Measurements from ENCODE around the gene PERM1. TPM values are rescaled to one million over a fixed set of nuclear protein-coding genes. Genes with fewer than 3 reads are reported as not detected.
A peak's percentile ranks its signal among the peaks of the same experiment; 100 is the strongest.

The PERM1 gene
- total and polyA plus RNA-seq, 8 donors: 0.27 to 0.45 (median 0.36) TPM; not detected in 4

DNA sequence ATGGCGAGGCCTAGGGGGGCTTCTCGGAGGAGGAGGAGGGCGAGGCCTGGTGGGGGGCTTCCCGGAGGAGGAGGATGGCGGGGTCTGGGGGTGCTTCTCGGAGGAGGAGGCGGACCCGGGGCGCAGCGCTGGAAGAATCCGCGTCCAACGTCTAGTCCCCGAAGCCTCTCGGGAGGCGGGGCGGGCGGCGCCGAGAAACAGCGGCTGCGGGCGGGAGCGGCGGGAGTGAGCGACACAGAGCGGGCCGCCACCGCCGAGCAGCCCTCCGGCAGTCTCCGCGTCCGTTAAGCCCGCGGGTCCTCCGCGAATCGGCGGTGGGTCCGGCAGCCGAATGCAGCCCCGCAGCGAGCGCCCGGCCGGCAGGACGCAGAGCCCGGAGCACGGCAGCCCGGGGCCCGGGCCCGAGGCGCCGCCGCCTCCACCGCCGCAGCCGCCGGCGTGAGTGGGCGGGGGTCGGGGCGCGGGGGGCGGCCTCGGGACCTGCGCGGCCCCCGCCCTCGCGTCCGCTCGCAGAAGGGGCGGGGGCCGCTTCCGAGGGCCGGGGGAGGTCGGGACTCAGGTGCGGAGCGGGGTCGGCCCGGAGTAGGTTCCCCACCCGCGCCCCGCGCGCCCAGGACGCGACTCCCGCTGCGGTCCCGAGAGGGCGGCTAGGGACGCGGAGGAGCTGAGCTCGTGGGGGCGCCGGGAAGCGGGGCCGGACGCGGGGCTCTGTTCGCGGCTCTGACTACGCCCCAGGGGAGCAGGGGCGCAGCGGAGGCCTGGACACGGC lies 21.3 kb downstream of the PERM1 start, which contains the start of gene KLHL17:
Gene KLHL17 (plus strand): TSS at position 222 of the 769 bp plus-strand sequence. CDS start 110 bp downstream, at position 332.
- Histone ChIP-seq H3K27me3 (peaks cover 0 to 14% of the 10 kb centered on the region in 2 donors), H3K4me3 (peak within 1 kb of the TSS; percentile 73 to 100), H3K4me1 (peaks cover 7 to 44% of the 10 kb centered on the region in 2 donors), H3K36me3 (peaks cover 0 to 42% of the 10 kb centered on the region in 2 donors), H3K27ac (no peak within 1 kb of the TSS), H3K9me3 (no peaks in the 10 kb centered on the region)
- TF ChIP-seq, protein P1, sequence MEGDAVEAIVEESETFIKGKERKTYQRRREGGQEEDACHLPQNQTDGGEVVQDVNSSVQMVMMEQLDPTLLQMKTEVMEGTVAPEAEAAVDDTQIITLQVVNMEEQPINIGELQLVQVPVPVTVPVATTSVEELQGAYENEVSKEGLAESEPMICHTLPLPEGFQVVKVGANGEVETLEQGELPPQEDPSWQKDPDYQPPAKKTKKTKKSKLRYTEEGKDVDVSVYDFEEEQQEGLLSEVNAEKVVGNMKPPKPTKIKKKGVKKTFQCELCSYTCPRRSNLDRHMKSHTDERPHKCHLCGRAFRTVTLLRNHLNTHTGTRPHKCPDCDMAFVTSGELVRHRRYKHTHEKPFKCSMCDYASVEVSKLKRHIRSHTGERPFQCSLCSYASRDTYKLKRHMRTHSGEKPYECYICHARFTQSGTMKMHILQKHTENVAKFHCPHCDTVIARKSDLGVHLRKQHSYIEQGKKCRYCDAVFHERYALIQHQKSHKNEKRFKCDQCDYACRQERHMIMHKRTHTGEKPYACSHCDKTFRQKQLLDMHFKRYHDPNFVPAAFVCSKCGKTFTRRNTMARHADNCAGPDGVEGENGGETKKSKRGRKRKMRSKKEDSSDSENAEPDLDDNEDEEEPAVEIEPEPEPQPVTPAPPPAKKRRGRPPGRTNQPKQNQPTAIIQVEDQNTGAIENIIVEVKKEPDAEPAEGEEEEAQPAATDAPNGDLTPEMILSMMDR (IDR thresholded peaks at IDR 0.05): no peak
- DNase-seq (peak in 3 of 4 donors; percentile 41 to 98 (median 78)), ATAC-seq (peak; percentile 70)
- intact Hi-C loops (cut with DNase I): no loop called here

DNA sequence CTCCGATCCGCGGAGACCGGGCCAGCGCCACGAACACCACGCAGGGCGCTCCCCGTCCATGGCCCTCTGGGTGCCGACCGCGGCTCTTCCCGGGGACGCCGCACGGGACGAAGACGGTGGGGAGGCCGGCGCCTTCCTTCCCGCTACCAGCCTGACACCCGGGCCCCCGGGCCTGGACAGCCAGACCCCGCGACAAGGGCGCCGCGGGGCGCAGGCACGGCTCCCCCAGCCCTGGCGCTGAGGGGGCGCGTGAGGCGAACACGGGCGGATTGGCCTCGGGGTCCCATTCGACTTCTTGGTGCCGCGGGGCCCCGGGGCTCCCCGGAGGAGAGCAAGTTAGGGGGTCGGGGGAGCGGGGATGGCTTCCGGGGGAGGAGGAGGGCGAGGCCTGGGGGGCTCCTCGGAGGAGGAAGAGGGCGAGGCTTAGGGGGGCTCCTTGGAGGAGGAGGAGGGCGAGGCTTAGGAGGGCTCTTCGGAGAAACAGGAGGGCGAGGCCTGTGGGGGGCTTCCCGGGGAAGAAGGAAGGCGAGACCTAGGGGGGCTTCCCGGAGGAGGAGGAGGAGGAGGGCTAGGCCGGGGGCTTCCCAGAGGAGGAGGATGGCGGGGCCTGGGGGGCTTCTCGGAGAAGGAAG lies 22.0 kb downstream of the PERM1 start:
- Histone ChIP-seq H3K9me3 (no peaks in the 10 kb centered on the region), H3K27ac (no peak overlapping the region), H3K4me3 (peak overlapping the region; percentile 73 to 100), H3K27me3 (peaks cover 0 to 13% of the 10 kb centered on the region in 2 donors), H3K36me3 (peaks cover 0 to 47% of the 10 kb centered on the region in 2 donors), H3K4me1 (peaks cover 7 to 44% of the 10 kb centered on the region in 2 donors)
- intact Hi-C loops (cut with DNase I): no loop called here
- TF ChIP-seq, protein P1 (IDR thresholded peaks at IDR 0.05): no peak
- ATAC-seq (peak; percentile 5), DNase-seq (no peak)

DNA sequence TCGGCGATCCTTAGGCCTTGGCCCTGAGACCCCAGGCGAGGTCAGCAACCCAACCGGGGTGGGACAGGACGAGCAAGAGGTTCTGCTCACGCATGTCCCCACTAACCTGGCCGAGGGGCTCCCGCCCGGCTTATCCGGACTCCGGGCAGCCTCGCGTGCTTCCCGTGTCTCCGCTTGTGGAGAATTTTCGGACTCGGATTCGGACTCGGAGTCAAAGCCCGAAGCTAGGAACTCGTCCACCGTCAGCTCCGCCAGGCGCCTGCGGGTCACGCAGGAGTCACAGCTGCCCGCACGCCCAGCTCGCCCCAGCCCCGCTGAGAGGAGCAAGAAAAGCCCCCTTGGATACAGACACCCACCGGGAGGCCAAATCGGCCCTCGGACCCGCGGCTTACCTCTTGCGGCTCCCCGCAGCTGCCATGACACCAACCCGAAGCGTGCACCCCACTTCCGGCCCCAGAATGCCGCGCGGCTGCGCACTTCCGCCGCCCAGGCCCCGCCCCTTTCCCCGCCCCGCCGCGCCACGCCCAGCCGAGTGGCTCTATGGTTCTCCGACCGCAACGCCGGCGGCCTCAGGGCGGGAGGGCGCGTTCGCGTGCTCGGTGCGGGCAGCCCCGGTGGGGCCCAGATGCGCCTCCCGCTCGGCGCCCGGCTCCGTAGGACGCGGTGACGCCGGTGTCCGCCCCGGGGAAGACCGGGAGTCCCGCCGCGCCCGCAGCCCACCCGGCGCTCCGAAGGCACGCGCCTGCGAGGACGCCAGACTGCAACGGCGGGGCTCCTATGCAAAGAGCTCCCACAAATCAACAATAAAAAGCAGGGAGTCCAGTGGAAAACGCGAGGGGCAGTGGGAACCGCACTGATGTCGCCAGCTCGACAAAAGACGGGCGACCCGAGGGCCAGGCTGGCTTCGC lies 22.8 kb downstream of the PERM1 start, which contains the start of gene NOC2L:
Gene NOC2L (minus strand): TSS at position 434 of the 908 bp plus-strand sequence. CDS start 16 bp downstream, at position 418.
- intact Hi-C loops (cut with DNase I): no loop called here
- H3K4me3 ChIP-seq: peak within 1 kb of the TSS; percentile 73 to 100
- peak; percentile 98 for ATAC-seq
- H3K27me3 ChIP-seq: peaks cover 0 to 13% of the 10 kb centered on the region in 2 donors
- peak within 1 kb of the TSS in 1 of 2 donors; percentile 74 for H3K27ac ChIP-seq
- TF ChIP-seq, protein P1 (IDR thresholded peaks at IDR 0.05): no peak
- DNase-seq: peak; percentile 87 to 98 (median 94)
- H3K36me3 ChIP-seq: peaks cover 0 to 51% of the 10 kb centered on the region in 2 donors
- peaks cover 7 to 44% of the 10 kb centered on the region in 2 donors for H3K4me1 ChIP-seq
- no peaks in the 10 kb centered on the region for H3K9me3 ChIP-seq

DNA sequence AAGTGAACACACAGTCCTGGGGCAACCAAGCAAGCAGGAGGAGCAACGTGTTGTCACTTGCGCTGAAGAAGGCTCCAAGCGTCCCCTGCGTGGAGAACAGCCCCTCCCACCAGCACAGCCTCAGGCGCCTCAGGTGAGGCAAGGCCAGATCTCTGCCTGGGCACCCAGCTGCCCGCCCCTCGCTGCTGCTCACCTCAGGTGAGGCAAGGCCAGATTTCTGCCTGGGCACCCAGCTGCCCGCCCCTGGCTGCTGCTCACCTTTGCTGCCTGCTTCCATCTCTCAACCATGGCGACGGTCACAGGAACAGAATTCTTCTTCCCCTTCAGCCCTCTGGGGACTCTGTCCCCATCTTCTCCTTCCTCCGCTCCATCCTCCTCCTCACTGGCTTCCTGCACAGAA lies 25.3 kb downstream of the PERM1 start:
- Histone ChIP-seq H3K4me3 (no peak overlapping the region), H3K9me3 (no peaks in the 10 kb centered on the region), H3K27ac (no peak overlapping the region), H3K27me3 (peaks cover 0 to 13% of the 10 kb centered on the region in 2 donors), H3K36me3 (peaks cover 0 to 56% of the 10 kb centered on the region in 2 donors), H3K4me1 (peaks cover 7 to 42% of the 10 kb centered on the region in 2 donors)
- DNase-seq (no peak), ATAC-seq (no peak)
- intact Hi-C loops (cut with DNase I): no loop called here
- TF ChIP-seq, protein P1 (IDR thresholded peaks at IDR 0.05): no peak

Measured in left lung (tissue), 10 donors.